HG02763 (cell line): ENCODE data around the gene PRPSAP2.
"Not testable (repeated sequence)": the region's sequence is repeated elsewhere in the genome, so short reads cannot be mapped to it uniquely, and the experiment has no call there.

Experiments
- ATAC-seq: cut with Tn5 transposase; IDR thresholded peaks from one replicate; pipeline ENCODE4 v1.9.1; 2021; ENCODE audit warnings: mild to moderate bottlenecking, moderate library complexity; ENCODE audit not compliant: unreplicated experiment

PRPSAP2 gene

GRCh38 chr17:18857864-18858566 is at the start of gene PRPSAP2:
TSS of gene PRPSAP2 (plus strand) at chr17:18858131. CDS start at chr17:18865834, 7,703 bp downstream.
- peak; percentile 50 for ATAC-seq

- ATAC-seq = not testable (repeated sequence)
Observed at GRCh38 chr17:18815924-18816323, 42.0 kb upstream of the PRPSAP2 start.

GRCh38 chr17:18816489-18817371 is 41.2 kb upstream of the PRPSAP2 start:
- not testable (repeated sequence) for ATAC-seq

- not testable (repeated sequence) for ATAC-seq
Observed at GRCh38 chr17:18821430-18821829, 36.5 kb upstream of the PRPSAP2 start.

- ATAC-seq = not testable (repeated sequence)
Observed at GRCh38 chr17:18827613-18828012, 30.3 kb upstream of the PRPSAP2 start.

GRCh38 chr17:18848501-18848900 is 9.4 kb upstream of the PRPSAP2 start:
- ATAC-seq = no peak

- ATAC-seq = no peak
Observed at GRCh38 chr17:18850679-18851078, 7.3 kb upstream of the PRPSAP2 start.

GRCh38 chr17:18851201-18851600 is 6.7 kb upstream of the PRPSAP2 start:
- no peak for ATAC-seq

- no peak for ATAC-seq
Observed at GRCh38 chr17:18854956-18855355, 3.0 kb upstream of the PRPSAP2 start.

GRCh38 chr17:18855831-18856569 is 1.9 kb upstream of the PRPSAP2 start:
- ATAC-seq = peak; percentile 76

- no peak for ATAC-seq
Observed at GRCh38 chr17:18856570-18856915, 1.4 kb upstream of the PRPSAP2 start.

- ATAC-seq = no peak
Observed at GRCh38 chr17:18858567-18859245, 775 bp downstream of the PRPSAP2 start.

- no peak for ATAC-seq
Observed at GRCh38 chr17:18859256-18859655, 1.3 kb downstream of the PRPSAP2 start.

GRCh38 chr17:18860161-18860972 is 2.4 kb downstream of the PRPSAP2 start:
- no peak for ATAC-seq

GRCh38 chr17:18862011-18862410 is 4.1 kb downstream of the PRPSAP2 start:
- no peak for ATAC-seq

- ATAC-seq = not testable (repeated sequence)
Observed at GRCh38 chr17:18864996-18865395, 7.1 kb downstream of the PRPSAP2 start.

GRCh38 chr17:18866866-18867813 is 9.2 kb downstream of the PRPSAP2 start:
- ATAC-seq = no peak

- ATAC-seq = no peak
Observed at GRCh38 chr17:18877104-18877645, 19.2 kb downstream of the PRPSAP2 start.
